K562 (cell line): ENCODE measurements around the gene B3GAT1.

ENCODE experiments used
- CTCF ChIP-seq, 3 experiments: IDR thresholded peaks in 2 of 3; conservative IDR thresholded peaks in 1 of 3; 2 replicates each; pipeline ENCODE4 v1.5.1; 2011 to 2012; ENCODE audit warnings: low read length in 3 of 3, mild to moderate bottlenecking in 3 of 3, control low read depth in 2 of 3, improper control_type of control experiment in 1 of 3, inconsistent platforms in 1 of 3, low read depth in 1 of 3, mixed read lengths in 1 of 3, moderate library complexity in 1 of 3; ENCODE audit not compliant: insufficient read depth in 2 of 3
- E4F1 ChIP-seq: fragments of 250-450 bp; sonication (Bioruptor Pico); IDR thresholded peaks from 2 replicates; pipeline ENCODE4 v1.5.0; 2021; ENCODE audit warnings: mild to moderate bottlenecking, borderline replicate concordance
- ZNF24 ChIP-seq: fragments of 450-650 bp; IDR thresholded peaks from 2 replicates; pipeline ENCODE4 v1.6.1; 2016

GRCh38 chr11:134374891-134375550, 37.0 kb downstream of the B3GAT1 start:
- TF ChIP-seq ZNF24 (no peak), E4F1 (CRISPR knock-in tag) (no peak), CTCF (IDR thresholded peaks at IDR 0.05 in 2 of 3, conservative IDR thresholded peaks at IDR 0.05 in 1 of 3; ENCODE audit: insufficient read depth in 2 of 3, low read depth in 1 of 3, low read length in 3 of 3) (no peak)
